CD4-positive, alpha-beta T cell treated with Interleukin-15 for 4 hours (primary cell): ENCODE measurements around the gene NCOR1.
A peak's percentile ranks its signal among the peaks of the same experiment; 100 is the strongest.

Experiments used
- DNase-seq: peaks from one replicate; pipeline ENCODE4 v3.0.0-alpha.2; 2020; ENCODE audit warnings: low spot score

NCOR1 gene

GRCh38 chr17:16027708-16028584, 187.4 kb downstream of the NCOR1 start:
- peak; percentile 72 for DNase-seq

DNA sequence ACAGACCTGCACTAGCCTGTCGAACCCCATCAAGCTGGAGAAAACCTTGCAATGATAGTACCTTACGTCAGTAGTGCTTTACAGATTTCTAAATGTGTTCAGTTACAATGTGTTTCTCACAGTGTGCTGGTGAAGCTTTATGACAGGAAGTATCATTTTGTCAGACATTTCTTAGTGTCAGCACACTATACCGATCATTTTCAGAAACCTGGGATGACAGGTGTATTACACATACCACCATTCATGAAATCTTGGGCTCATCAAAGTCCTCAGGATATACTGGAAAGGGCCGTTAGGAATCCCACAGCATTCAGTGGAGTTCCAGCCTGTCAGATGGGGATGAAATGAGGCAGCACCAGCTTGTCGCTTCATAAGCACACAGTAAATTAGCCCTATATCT, 188.4 kb downstream of the NCOR1 start:
- DNase-seq = no peak

- no peak for DNase-seq
Observed at GRCh38 chr17:16025202-16025601, 190.1 kb downstream of the NCOR1 start.

DNA sequence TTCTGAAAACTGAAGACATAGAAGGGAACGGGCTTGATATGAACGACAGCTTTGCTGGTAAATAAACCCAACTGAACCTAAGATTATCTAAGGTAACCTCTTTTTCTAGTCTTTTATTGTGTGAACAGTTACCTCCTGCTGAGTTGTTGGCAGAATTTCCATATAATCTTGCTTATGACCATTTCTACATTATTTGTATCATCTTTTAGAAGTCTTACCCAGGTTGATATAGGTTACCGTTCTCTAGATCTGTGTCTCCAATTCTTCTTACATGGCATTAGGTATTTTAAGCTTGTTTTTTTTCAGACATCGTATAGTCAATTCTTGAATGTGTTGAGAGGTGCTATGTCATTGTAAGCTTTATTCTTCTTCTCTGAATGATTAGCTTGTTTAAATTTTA, 191.5 kb downstream of the NCOR1 start:
- DNase-seq = no peak

GRCh38 chr17:16019347-16019746, 196.0 kb downstream of the NCOR1 start:
- no peak for DNase-seq

DNA sequence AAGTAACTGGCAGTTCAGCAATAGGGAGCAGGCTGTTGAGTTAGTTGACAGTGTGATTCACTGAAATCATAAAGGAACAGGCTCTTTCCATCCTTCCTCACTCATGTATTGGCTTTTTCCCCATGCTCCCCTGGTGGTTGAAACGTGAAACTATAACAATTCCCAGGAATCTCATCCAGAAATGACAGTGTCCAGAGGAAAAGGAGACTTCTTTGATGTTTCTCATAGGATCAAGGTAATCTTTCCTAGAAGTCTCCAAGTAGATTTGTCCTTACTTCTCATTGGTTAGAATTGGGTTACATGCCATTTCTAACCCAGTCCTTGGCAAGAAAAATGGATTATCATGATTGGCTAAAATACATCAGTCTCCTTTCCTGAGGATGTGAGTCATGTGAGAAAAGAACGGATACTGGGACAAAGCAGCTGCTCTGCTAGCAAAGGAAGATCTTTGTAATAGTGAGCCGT, 201.4 kb downstream of the NCOR1 start:
- no peak for DNase-seq

DNA sequence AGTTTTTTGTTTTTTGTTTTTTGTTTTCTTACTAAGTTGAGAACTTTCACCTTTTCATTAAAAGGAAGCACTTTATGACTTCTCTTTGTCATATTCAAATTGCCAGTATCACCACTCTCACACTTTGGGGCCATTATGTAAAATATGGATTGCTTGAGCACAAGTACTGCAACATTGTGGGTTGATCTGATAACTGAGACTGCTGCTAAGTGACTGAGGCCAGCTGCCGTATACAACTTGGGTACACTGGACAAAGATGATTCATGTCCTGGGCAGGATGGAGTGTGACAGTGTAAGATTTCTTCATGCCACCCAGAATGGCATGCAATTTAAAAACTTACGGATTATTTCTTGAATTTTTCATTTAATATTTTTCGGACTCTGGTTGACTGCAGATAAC, 207.9 kb downstream of the NCOR1 start:
- no peak for DNase-seq

DNA sequence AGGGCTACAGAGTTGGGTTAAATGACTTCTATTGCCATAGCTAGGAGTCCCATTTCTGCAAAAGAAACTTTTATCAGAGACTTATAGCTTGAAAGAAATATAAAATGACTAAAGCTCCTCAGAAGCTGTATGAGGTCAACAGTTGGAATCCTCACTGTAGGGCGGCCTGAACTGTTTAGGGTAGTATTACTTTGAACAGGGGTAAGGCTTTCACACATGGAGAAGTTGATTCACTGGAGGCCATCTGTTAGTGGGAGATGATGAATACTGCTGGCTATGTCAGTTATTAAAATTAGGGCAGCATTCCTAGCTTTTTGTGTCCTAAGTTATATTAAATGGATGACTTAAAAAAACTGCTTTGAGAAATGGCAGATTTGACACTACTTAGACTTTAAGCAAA, 209.7 kb downstream of the NCOR1 start:
- DNase-seq = no peak

DNA sequence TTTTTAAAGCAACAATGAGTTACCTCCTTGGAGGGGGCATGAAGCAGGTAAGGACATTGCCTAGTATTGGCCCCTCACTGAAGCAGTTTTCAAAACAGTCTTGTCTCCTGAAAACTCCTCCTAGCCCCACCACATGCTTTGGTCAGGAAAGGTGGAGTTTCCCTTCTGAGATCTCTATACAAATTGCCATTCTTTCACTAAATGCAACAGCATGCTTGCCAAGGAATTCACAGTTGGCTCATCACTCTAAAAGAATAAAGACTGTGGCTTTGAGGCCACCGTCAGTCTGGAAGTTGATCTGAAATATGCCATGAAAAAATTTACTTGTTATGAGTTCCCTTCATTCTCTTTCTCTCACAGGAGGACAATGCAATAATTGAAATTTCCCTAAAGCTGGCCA, 211.5 kb downstream of the NCOR1 start:
- DNase-seq = no peak

DNA sequence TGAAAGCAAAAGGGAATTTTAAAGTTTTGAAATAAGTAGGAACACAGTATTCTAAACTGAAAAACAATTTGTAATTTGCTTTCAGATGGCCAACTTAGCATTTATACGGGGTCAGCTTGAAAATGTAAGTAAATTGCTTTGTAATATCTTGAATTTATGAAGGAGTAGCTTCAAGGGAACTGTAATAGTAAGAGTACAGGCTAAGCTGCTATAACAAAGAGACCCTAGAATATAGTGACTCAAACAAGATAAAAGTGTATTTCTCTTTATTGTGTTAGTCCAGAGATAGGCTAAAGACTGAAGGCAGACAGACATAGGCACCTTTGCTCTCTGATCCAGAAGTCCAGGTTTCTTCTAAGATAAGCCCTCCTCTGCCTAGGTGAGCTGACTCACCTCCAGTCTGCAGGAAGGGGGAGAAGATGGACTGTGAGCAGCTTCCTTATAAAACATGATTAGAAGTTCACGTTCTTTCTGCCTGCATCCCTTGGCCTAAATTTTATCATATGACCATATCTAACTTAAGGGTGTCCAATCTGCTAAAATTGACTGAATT, 212.6 kb downstream of the NCOR1 start:
- DNase-seq = no peak

DNA sequence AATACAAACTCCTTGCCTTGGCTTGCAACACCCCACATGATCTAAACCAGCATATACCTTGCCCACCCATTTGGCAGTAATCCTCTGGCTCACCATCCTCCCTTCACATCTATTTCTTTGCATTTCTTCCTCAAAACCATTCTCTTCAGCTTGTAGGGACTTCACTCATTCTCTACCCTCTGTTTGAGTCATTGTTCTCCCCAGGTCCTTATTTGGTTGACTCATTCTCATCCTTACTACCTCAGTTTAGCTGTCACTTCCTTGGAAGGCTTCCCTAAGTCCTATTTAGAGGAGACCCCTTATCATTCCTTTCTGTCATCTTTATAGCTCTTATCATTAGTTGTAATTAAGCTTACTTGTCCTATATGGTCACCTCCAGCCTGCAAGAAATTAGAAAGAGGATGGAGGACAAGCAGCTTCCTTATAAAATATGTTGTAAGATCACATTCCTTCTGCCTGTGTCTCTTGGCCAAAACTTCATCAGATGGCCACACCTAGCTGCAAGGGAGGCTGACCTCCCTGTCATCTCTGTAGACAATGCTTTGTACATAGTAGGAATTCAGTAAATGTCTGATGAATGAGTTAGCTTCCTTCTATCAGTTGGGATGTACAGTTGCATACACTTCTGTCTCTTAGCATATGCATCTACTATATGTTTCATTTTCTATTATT, 214.0 kb downstream of the NCOR1 start:
- no peak for DNase-seq

DNA sequence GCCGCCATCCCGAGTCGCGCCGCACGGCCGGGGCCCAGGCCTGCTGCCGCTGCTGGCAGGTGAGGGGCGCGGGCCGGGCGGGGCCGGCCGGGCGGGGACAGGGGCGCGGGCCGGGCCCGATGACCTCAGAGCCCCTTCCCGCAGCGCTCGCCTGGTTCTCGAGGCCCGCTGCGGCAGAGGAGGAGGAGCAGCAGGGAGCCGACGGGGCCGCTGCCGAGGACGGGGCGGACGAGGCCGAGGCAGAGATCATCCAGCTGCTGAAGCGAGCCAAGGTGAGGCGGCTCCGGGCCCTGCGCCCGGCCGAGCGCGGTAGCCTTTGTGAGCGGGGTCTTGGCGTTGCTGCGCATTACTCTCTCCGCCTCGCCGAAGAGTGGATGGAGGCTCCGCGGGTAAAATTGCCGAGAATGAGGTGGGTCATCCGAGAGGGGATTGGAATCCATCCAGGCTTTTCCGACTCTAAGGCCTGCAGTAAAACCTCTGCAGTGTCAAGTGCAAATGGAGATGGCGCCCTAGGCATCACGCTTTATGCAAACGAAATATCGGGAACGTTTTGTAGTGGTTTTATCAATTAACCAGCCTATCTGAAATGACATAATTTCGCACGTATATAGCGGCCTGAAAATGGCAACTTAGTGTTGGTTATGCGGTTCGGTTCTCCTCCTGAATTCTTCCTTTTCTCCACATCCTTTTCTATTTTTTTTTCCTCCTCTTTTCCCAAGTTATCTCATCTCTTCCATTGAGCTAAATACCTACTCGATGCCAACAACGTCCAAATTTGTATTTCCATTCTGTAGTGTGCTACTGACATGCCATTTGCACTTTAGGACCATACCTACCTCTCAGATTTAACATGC, 215.1 kb downstream of the NCOR1 start:
- no peak for DNase-seq

- DNase-seq = peak; percentile 91
Observed at GRCh38 chr17:15999141-15999973, 216.0 kb downstream of the NCOR1 start, which contains the start of the genes TTC19 and ZSWIM7. Gene TTC19 (plus strand): TSS chr17:15999824. CDS start chr17:15999849, 25 bp downstream. Gene ZSWIM7 (minus strand): TSS chr17:15999704. CDS start chr17:15999594, 110 bp downstream.

DNA sequence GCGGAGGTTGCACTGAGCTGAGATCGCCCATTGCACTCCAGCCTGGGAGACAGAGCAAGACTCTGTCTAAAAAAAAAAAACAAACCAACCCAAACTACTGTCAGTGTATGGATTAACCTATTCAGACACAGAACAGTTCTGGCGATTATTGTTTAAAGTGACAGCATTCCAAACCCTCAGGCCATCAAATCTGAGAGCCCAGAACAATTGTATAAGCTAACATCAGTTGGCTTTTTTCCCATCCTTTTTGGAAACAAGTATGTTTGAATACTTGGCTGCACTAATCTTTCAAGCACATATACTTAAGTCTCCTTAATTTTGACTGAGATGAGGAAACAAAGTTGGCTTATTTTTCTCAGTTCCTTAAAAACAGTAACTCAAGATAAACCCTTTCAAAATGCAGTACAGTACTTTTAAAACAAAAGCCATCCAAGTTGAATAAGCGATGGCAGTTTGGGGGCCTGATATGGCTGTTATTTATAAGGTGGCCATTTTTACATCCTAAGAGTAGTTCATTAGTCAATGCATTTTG, 217.2 kb downstream of the NCOR1 start:
- no peak for DNase-seq

GRCh38 chr17:15996322-15996721, 219.0 kb downstream of the NCOR1 start:
- no peak for DNase-seq

GRCh38 chr17:15981646-15982580, 233.4 kb downstream of the NCOR1 start:
- no peak for DNase-seq

- no peak for DNase-seq
Observed at GRCh38 chr17:15981208-15981607, 234.1 kb downstream of the NCOR1 start.
